Esophagus mucosa (tissue), 1 donor: ENCODE results near the gene OR5A2. TPM values are rescaled to one million over a fixed set of nuclear protein-coding genes. Genes with fewer than 3 reads are reported as not detected.
"Not testable (repeated sequence)": the region's sequence is repeated elsewhere in the genome, so short reads cannot be mapped to it uniquely, and the experiment has no call there.

Source experiments
- ATAC-seq: fragments of 200-7000 bp; cut with Tn5 transposase; one replicate; pipeline ENCODE4 v1.9.1; 2020
- total RNA-seq: library from RNA; stranded (reverse); gene quantifications from one replicate; pipeline ENCODE4 v1.2.4, GENCODE V29; 2023
- donor health status: DM: yes; HTN: yes; CAD: no.

Gene OR5A2
- not detected for total RNA-seq

DNA sequence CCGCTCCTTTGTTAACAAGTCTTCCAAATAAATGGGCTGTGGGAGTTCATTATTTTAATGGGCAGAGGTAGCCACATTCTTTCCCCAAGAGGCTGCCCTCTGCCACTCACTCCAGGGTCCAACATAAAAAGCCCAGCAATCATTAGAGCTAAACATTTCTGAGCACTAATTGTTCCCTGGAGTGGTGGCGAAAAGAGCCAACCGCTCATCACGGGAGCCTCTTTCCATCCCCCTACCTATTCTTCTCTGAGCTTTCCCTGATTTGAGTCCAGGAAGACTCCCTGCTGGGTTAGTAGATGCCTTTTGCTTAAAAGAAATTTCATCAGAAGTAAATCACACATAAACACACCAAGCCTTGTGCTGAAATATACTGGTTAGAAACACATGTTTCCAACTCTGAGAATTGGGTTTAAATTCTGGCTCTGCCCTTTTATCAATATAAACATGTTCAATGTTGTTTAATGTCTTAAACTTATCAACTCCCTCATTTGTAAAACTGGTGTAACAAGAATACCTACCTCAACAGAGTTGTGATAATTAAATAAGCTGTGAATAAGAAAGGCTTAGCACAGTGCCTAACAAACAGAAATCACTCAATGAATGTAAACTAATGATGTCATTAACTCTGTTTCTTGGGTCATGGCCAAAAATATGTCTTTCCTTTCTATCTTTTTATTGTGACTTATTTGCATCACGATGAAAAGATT, at the start of gene OR5A2:
Gene OR5A2, minus strand, starts transcription at position 53 of the 707 bp plus-strand sequence. CDS start 3,460 bp downstream, outside the sequence.
- no peak for ATAC-seq

DNA sequence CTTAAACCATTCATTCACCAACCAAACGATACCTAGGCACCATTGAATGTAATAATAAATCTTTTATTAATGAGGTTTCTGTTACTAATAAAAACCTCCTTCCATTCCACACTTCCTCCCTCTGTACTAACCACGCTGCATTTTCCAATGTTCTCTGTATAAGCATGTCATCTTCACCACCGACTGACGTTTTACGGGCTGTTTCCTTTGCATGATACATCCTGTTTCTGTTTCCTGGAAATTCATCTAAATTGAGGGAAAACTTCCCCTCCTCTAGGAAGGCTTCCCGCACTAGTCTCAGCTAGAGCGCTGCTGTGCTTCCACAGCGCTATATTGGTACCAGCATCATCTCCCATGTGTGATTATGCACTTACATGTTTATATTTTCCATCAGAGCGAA, 49.0 kb upstream of the OR5A2 start:
- ATAC-seq = no peak

DNA sequence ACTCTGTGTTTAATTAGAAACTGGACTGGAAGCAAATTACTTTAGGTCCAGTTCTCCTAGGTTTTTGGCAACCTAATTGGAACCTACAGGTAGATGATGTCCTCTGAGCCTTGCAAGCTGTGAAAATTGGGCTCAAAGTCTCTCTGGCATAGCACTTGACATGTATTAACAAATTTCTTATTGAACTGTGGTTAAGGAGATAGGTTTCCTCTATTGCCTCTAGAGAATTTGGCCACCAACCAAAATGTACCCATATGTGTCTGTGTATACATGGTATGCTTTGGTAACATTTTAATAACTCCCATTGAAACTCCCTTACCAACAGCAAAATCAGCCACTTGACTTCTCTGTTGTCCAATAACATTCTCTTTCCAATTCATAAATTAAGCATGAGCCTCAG, 46.8 kb upstream of the OR5A2 start, which contains the start of gene OR4D10:
Gene OR4D10, plus strand, starts transcription at position 301 of the 400 bp plus-strand sequence. CDS start 4,115 bp downstream, outside the sequence.
- no peak for ATAC-seq

DNA sequence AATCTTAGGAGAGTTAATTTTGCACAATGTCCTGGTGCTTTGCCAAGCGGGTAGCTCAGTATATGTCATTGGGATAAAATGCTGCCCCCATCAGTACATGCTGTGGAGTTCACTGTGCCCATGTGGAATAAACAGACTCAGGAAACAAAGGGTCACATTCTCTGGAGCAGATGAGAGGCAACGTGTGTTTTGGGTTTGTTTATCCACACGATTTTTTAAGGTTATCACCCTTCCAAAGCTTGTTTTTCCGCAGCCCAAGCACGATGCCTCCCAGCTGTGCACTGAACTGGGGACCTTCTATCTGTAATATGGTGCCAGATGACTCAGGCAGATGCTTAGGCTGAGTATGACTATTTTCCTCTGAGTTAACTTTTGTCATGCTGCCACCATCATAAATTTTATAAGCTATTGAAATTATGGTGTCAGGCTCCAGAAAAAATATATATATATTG, 37.0 kb upstream of the OR5A2 start:
- no peak for ATAC-seq

GRCh38 chr11:59459916-59460315, 33.7 kb upstream of the OR5A2 start:
- ATAC-seq = no peak

DNA sequence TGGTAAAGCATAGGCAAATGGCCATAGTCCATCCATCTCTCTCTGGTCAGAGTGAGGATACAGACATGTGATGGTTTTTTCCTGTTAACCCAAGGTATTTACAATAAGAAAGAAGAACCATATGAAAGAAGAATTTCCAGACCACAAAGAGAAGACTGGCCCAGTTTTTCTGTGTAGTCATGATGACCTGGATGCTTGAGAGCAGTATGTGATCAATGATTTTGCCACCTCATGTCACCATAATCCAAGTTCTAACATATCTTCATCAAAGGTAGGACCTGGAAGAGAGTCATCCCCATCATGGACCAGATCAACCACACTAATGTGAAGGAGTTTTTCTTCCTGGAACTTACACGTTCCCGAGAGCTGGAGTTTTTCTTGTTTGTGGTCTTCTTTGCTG, 30.4 kb upstream of the OR5A2 start, which contains the start of gene OR4D6:
Gene OR4D6, plus strand, starts transcription at position 301 of the 400 bp plus-strand sequence. Its CDS starts 0 bp downstream, at position 301.
- ATAC-seq = no peak

DNA sequence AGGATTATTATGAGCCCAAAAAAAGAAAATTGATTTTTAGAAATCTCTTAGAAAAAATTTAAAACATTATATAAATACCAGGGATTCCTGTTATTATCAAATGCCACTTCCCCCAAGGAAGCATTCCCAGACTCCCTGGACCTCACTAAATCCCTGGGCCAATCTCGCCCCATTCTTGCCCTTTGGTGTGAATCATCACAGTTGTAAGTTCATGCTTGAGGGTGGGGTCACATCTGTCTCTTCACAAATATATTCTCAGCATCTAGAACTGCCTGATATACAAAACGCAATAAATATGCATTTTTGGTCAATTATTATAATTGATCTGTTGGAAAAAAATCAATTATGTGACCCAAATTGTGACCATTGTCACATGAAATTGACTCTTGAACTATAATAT, 22.3 kb upstream of the OR5A2 start:
- no peak for ATAC-seq

- not testable (repeated sequence) for ATAC-seq
Observed at GRCh38 chr11:59445624-59446023, 19.4 kb upstream of the OR5A2 start.

GRCh38 chr11:59437770-59438169, 11.6 kb upstream of the OR5A2 start:
- no peak for ATAC-seq

DNA sequence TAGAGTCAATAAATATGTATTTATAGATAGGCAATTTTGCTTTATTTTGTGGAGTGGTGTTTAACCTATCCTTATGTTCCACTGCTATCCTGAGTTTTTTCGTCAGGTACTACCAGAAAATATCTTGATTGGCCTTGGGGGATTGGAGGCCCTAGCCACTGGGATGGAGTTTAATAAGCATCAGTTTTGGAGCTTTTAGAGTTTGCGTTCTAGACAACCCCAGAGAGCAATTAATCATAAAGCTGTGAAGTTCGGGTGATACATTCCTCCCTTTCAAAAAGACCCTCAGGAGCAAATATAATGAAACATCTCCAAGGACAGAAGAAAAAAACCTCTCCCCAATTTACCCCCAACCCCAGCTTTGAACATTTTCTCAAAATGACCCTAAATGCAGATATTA, 10.0 kb upstream of the OR5A2 start, which contains the start of gene OR5A1:
Gene OR5A1, plus strand, starts transcription at position 301 of the 400 bp plus-strand sequence. CDS start 6,700 bp downstream, outside the sequence.
- ATAC-seq = no peak

DNA sequence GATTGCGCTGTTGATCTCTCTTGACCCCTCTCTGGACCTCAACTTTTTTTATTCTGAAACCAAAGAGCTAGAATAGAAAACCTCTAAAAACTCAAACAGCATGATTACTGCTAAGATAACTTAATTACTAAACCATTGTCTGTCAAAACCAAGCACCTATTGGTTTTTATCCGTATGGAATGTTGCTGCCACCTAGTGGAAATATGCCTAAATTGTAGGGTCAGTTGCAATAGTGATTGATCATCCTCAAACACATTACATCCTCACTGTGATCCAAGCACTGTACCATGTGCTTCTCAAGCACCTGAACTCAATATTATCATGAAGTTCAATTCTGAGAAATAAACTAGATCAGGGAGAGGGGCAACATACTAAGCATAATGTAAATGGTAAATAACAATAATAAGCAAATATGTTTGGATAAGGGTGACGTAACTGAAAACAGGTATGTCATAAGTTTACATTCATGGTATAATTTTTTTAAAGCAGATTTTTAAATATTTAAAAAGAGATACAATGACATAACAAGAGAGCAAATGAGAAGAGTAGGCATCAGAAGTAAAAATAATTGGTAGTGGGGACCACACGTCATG, 3.8 kb upstream of the OR5A2 start:
- peak; percentile 47 for ATAC-seq

- ATAC-seq = no peak
Observed at GRCh38 chr11:59427068-59427382, 812 bp upstream of the OR5A2 start.

GRCh38 chr11:59425131-59425530, 1.1 kb downstream of the OR5A2 start:
- no peak for ATAC-seq

- no peak for ATAC-seq
Observed at GRCh38 chr11:59423835-59424234, 2.4 kb downstream of the OR5A2 start.

DNA sequence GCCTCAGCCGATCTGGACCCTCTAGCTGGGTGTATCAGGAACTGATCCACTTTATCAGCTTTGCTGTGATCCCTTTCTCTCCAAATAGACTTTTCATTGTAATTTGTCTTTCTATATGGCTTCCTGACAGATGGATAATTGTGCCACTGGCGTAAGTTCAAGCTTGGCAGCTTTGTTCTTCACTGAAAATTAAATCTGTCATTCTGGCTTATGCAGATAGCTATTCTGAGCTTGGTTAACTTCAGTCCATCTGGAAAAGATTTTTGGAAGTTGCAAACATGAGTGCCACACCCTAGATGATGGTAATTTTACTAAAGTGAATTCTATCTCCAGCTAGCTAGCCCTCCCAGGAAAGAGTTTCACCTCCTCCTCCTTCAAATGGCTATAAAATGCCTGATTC, 8.1 kb downstream of the OR5A2 start:
- no peak for ATAC-seq

- ATAC-seq = no peak
Observed at GRCh38 chr11:59417023-59417422, 9.2 kb downstream of the OR5A2 start.

GRCh38 chr11:59416613-59417012, 9.6 kb downstream of the OR5A2 start:
- ATAC-seq = no peak

DNA sequence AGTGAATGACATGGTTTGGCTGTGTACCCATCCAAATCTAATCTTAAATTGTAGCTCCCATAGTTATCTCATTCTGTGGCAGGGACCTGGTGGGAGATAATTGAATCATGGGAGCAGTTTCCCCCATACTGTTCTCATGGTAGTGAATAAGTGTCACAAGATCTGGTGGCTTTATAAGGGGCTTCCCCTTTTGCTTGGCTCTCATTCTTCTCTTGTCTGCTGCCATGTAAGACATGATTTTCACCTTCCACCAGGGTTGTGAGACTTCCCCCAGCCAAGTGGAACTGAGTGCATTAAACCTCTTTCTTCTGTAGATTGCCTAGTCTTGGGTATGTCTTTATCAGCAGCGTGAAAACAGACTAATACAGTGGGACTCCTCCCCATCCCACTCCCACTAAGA, 11.1 kb downstream of the OR5A2 start:
- ATAC-seq = no peak

DNA sequence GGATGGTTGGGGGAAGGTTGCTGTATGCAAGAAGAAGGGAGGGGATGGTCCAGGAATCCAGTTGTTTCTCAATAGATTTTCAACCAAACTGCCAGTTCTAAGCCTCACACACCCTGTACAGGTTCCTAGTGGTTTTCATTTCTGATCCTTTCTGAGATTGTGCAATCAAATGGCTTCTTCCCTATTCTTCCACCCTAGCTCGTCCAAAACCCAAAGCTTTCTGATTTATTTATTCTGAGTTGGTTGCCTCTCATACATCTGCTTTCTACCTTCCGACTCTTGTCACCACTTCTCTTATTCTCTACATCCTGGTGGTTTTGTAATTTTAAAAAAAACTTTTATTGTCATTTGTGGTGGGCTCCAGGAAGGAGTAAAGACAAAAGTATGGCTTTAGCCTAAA, 12.6 kb downstream of the OR5A2 start:
- ATAC-seq = no peak

GRCh38 chr11:59403546-59403945, 22.7 kb downstream of the OR5A2 start:
- no peak for ATAC-seq

DNA sequence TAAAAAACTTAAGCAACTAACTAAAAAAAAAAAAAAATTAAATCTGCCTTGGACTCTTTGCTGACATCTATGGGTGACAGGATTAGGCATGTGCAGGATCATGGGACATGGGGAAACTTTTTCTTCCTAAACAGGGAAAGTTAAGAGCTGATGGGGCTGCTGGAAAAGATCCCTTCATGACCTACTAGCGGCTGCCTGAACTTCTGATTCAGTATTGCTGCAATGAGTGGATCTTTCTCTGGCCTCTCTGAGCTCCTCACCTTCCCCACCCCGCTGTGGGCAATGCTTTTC, 25.0 kb downstream of the OR5A2 start:
- ATAC-seq = no peak

- no peak for ATAC-seq
Observed at GRCh38 chr11:59400461-59401261, 25.6 kb downstream of the OR5A2 start.

- no peak for ATAC-seq
Observed at GRCh38 chr11:59394186-59394585, 32.0 kb downstream of the OR5A2 start.
